Skeletal muscle tissue (tissue), 4 donors: ENCODE measurements around the gene OSBPL3. TPM values are rescaled to one million over a fixed set of nuclear protein-coding genes. Genes with fewer than 3 reads are reported as not detected.

Experiments used
- H3K27ac ChIP-seq: one replicate; pipeline ENCODE4 v1.7.0; 2013; ENCODE audit warnings: mild to moderate bottlenecking, low read depth, low read length, inconsistent platforms
- H3K27me3 ChIP-seq, 3 donors: one replicate each; pipeline ENCODE4 v1.7.0; 2013; ENCODE audit warnings: low read length in 3 of 3; ENCODE audit not compliant: control insufficient read depth in 3 of 3, insufficient read depth in 3 of 3
- H3K36me3 ChIP-seq, 3 donors: one replicate each; pipeline ENCODE4 v1.7.0; 2013; ENCODE audit warnings: low read length in 3 of 3; ENCODE audit not compliant: control insufficient read depth in 3 of 3, insufficient read depth in 3 of 3
- H3K4me1 ChIP-seq, 3 donors: one replicate each; pipeline ENCODE4 v1.7.0; 2013; ENCODE audit warnings: low read length in 3 of 3, mild to moderate bottlenecking in 3 of 3; ENCODE audit not compliant: control insufficient read depth in 3 of 3, insufficient read depth in 3 of 3
- H3K4me3 ChIP-seq, 3 donors: one replicate each; pipeline ENCODE4 v1.7.0; 2013; ENCODE audit warnings: low read length in 3 of 3
- H3K9ac ChIP-seq, 3 donors: one replicate each; pipeline ENCODE4 v1.7.0; 2013; ENCODE audit warnings: low read length in 3 of 3, mild to moderate bottlenecking in 3 of 3, moderate library complexity in 2 of 3, low read depth in 1 of 3
- H3K9me3 ChIP-seq, 3 donors: one replicate each; pipeline ENCODE4 v1.7.0; 2013; ENCODE audit warnings: low read length in 3 of 3; ENCODE audit not compliant: control insufficient read depth in 3 of 3
- total RNA-seq: library from RNA; depleted of rRNA; stranded (reverse); fragments of >200 nt; gene quantifications from one replicate; pipeline ENCODE4 v1.2.3, GENCODE V29; 2014
- donor health status: Osteomylitis.

The OSBPL3 gene
- total RNA-seq, 1 donor from 2014 or later, result 2.6 TPM

GRCh38 chr7:24889611-24890010, 90.4 kb downstream of the OSBPL3 start:
- Histone ChIP-seq H3K36me3 (no peaks in the 10 kb centered on the region), H3K9ac (no peak overlapping the region), H3K9me3 (no peaks in the 10 kb centered on the region), H3K27me3 (no peaks in the 10 kb centered on the region), H3K4me1 (peaks cover 2 to 6% (median 3%) of the 10 kb centered on the region in 3 donors), H3K27ac (no peak overlapping the region), H3K4me3 (no peak overlapping the region)

DNA sequence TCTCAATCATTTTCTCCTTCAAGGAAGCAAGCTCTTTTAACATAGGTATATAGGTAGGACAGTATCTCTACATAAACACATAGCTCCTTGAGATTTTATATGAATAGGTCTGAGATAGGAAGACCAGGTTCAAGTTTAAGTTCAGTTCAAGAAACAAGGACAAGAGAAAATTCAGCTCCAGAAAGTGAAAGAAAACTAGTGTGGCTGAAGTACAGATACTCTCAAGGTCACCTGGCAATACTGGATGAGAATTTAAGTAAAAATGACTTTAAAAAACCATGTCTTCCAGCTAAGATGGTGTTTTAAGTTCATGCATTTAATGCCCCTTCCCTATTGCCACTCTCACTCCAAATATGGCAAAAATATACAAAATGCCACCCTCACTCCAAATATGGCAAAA, 91.3 kb downstream of the OSBPL3 start:
- H3K4me3 ChIP-seq, result no peak overlapping the region
- no peaks in the 10 kb centered on the region for H3K36me3 ChIP-seq
- peaks cover 4 to 15% (median 5%) of the 10 kb centered on the region in 3 donors for H3K4me1 ChIP-seq
- H3K9ac ChIP-seq, result no peak overlapping the region
- H3K27ac ChIP-seq, result no peak overlapping the region
- no peaks in the 10 kb centered on the region for H3K9me3 ChIP-seq
- no peaks in the 10 kb centered on the region for H3K27me3 ChIP-seq

DNA sequence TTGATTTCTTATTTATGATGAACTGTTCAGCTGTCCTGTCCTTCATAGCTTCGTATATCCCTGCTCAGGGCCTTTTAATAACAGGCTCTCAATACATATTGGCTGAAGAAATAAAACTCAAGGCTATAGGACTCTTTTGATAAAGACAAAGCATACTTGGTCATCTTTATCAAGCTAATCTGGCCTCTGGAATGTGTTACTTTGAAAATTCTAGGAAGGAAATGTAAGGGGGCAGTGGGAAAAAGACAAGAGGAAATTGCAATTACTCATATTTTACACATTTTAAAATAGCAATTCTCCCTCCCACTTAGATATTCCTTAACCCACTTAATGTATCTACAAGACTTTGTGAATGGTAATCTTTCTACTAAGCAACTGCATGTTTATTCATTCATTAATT, 94.3 kb downstream of the OSBPL3 start:
- Histone ChIP-seq H3K27me3 (no peaks in the 10 kb centered on the region), H3K4me1 (peaks cover 13 to 17% (median 16%) of the 10 kb centered on the region in 3 donors), H3K9me3 (no peaks in the 10 kb centered on the region), H3K4me3 (no peak overlapping the region), H3K9ac (no peak overlapping the region), H3K36me3 (no peaks in the 10 kb centered on the region), H3K27ac (no peak overlapping the region)

DNA sequence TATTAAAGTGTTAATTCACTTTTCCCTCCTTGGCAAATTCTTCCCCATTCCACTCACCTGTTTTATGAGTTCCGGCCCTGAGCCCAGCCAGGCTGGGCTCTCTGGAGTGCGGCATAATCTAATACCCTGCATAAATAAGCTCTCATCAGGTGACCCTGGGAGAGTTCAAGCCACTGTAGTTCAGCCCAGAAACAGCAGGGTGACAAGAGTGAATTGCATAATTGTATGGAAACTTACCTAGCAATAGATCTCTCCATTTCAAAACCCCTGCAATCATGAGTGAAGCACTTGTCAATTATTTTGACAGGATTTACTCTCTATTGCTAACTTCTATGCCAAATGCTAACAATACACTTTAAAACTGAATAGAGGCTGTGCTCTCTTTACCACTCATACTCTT, 94.7 kb downstream of the OSBPL3 start:
- H3K4me3 ChIP-seq, result no peak overlapping the region
- no peak overlapping the region for H3K9ac ChIP-seq
- H3K27ac ChIP-seq, result no peak overlapping the region
- no peaks in the 10 kb centered on the region for H3K9me3 ChIP-seq
- H3K27me3 ChIP-seq, result no peaks in the 10 kb centered on the region
- H3K4me1 ChIP-seq, result peaks cover 13 to 17% (median 16%) of the 10 kb centered on the region in 3 donors
- no peaks in the 10 kb centered on the region for H3K36me3 ChIP-seq

DNA sequence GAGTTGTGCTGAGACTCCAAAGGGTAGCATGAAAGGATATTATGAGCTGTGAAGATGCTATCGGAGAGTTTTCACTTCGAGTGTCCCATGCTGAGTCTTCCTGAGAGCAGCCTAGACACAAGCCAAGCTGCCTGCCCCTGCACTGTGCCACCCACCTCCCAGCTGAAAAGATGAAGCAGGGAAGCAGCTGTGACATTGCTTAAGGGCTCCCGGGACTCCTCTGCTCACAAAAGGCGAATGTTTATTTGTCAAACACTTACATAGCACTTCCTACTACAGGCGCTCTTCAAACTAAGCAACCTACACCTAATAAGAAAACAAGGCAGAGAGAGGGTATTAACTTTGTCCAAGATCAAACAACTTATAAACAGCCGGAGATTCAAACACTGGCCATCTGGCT, 95.6 kb downstream of the OSBPL3 start:
- Histone ChIP-seq H3K9me3 (no peaks in the 10 kb centered on the region), H3K27me3 (no peaks in the 10 kb centered on the region), H3K4me3 (no peak overlapping the region), H3K9ac (no peak overlapping the region), H3K36me3 (no peaks in the 10 kb centered on the region), H3K27ac (no peak overlapping the region), H3K4me1 (peaks cover 13 to 17% (median 16%) of the 10 kb centered on the region in 3 donors)

GRCh38 chr7:24883622-24884013, 96.4 kb downstream of the OSBPL3 start:
- H3K27me3 ChIP-seq, result no peaks in the 10 kb centered on the region
- H3K9me3 ChIP-seq, result no peaks in the 10 kb centered on the region
- H3K9ac ChIP-seq, result no peak overlapping the region
- H3K4me1 ChIP-seq, result peaks cover 13 to 17% (median 16%) of the 10 kb centered on the region in 3 donors
- H3K36me3 ChIP-seq, result no peaks in the 10 kb centered on the region
- no peak overlapping the region for H3K27ac ChIP-seq
- H3K4me3 ChIP-seq, result no peak overlapping the region

- Histone ChIP-seq H3K27me3 (no peaks in the 10 kb centered on the region), H3K9me3 (no peaks in the 10 kb centered on the region), H3K9ac (no peak overlapping the region), H3K27ac (no peak overlapping the region), H3K36me3 (no peaks in the 10 kb centered on the region), H3K4me3 (no peak overlapping the region), H3K4me1 (peaks cover 13 to 19% (median 17%) of the 10 kb centered on the region in 3 donors)
Observed at GRCh38 chr7:24882989-24883621, 96.9 kb downstream of the OSBPL3 start.

GRCh38 chr7:24881623-24882022, 98.4 kb downstream of the OSBPL3 start:
- Histone ChIP-seq H3K27ac (no peak overlapping the region), H3K4me3 (no peak overlapping the region), H3K9me3 (no peaks in the 10 kb centered on the region), H3K9ac (no peak overlapping the region), H3K4me1 (peaks cover 13 to 24% (median 23%) of the 10 kb centered on the region in 3 donors), H3K36me3 (no peaks in the 10 kb centered on the region), H3K27me3 (no peaks in the 10 kb centered on the region)

DNA sequence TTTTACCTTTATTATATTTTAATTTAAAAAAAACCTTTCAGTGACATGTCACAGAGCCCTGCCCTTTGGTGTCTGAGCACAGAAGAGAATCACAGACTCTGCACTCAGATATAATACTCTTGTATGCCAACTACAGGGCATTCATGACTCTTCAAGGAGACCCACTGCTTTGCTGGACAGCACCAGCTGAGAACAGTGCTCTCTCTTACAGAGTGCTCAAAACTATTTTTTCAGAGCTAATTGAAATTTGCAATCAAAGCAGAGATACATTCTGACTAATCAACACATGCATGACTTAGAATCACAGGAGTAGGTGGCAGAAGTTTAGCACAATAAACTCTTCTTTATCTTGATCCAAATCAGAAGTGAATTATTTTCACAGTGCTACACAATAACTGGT, 99.1 kb downstream of the OSBPL3 start:
- Histone ChIP-seq H3K36me3 (no peaks in the 10 kb centered on the region), H3K4me1 (peaks cover 13 to 24% (median 23%) of the 10 kb centered on the region in 3 donors), H3K27me3 (no peaks in the 10 kb centered on the region), H3K9me3 (no peaks in the 10 kb centered on the region), H3K9ac (no peak overlapping the region), H3K4me3 (no peak overlapping the region), H3K27ac (no peak overlapping the region)

- H3K4me3 ChIP-seq, result no peak overlapping the region
- no peaks in the 10 kb centered on the region for H3K27me3 ChIP-seq
- no peak overlapping the region for H3K27ac ChIP-seq
- H3K9ac ChIP-seq, result no peak overlapping the region
- no peaks in the 10 kb centered on the region for H3K36me3 ChIP-seq
- no peaks in the 10 kb centered on the region for H3K9me3 ChIP-seq
- H3K4me1 ChIP-seq, result peaks cover 12 to 19% (median 15%) of the 10 kb centered on the region in 3 donors
Observed at GRCh38 chr7:24879291-24879690, 100.7 kb downstream of the OSBPL3 start.
